Right renal pelvis (tissue), 4 donors: ENCODE results near the gene SP110. TPM values are rescaled to one million over a fixed set of nuclear protein-coding genes. Genes with fewer than 3 reads are reported as not detected.
"Not testable (repeated sequence)": the region's sequence is repeated elsewhere in the genome, so short reads cannot be mapped to it uniquely, and the experiment has no call there.

Source experiments
- DNase-seq, 4 donors: peaks; one replicate each; pipeline ENCODE4 v3.0.0-alpha.2; 2013; ENCODE audit warnings: low read depth in 4 of 4, low spot score in 3 of 4, missing footprints in 1 of 4
- polyA plus RNA-seq, 4 donors: library from polyadenylated mRNA; unstranded; fragments of 120-200 nt; gene quantifications; one replicate each; pipeline ENCODE4 v1.2.1, GENCODE V29; 2013; ENCODE audit not compliant: insufficient read length in 4 of 4

Gene SP110
- polyA plus RNA-seq, 4 donors = 16.7 to 25.4 (median 20.8) TPM

DNA sequence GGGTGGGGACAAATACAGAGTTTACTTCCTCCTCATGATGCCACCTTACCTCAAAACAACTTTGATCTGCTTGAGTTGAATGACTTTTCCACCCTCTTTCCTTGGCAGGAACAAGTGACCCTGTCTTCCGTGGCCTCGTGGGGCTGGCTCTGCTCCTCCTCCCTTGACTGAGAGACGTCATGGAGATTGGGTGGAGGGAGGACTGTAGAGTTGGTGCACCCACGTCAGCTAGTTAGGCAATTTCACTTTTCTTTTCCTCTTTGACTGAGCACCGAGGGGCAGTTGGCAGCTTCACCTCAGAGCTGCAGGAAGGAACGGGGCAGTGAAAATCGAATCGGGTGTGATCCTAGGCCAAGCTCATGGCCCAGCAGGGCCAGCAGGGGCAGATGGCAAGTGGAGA lies 5.7 kb upstream of the SP110 start, which contains the start of gene SP140:
SP140 (plus strand) TSS at position 251 of the 400 bp plus-strand sequence; CDS start at position 360, 109 bp downstream.
- DNase-seq = no peak

DNA sequence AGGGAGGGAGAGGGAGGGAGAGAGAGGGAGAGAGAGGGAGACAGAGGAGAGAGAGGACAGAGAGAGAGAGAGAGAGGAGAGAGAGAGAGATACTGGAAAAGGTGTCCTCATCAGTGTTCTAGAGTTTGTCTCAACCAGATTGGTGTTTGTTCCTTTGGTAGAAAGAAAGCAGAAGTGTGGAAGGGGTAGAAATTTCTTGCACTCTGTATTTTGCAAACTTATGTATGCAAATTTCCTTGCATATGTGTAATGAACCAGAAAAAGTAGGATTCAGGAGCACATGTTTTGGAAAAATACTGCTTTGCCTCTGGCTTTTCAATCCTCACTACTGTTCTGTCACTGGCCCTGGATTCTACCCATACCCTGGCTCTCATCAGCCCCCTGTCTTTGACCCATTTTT lies 4.7 kb upstream of the SP110 start:
- DNase-seq = no peak

DNA sequence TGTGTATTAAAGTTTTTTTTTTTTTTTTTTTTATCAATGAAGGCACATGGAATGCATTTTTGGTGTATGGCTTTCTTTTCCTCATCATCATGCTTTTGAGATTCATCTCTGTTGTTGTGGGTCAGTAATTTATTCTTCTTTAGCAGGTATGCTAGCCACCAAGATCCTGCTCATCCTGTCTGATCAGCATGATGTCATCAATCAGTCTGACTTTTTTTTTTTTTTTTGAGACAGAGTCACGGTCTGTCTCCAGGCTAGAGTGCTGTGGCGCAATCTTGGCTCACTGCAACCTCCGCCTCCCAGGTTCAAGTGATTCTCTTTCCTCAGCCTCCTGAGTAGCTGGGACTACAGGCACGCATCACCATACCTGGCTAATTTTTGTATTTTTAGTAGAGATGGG lies 3.0 kb upstream of the SP110 start:
- DNase-seq = not testable (repeated sequence)

DNA sequence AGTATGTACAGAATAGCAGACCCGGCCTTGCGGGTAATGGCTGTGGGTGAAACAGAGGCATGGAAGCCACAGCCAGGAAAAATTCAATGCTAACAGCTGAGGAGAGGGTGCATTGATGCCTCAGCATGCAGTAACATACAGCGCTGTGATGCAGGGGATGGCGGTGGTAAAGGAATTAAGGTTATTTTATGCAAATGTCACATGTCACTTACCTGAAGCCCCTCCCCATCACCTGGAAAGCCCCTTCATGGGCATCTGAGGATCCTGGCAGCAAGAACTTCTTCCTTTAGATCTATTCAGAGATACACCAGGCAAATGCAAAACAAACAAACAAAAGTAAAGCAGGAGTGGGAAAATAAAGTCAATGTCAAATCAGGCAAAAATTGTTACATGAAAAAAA lies 1.7 kb upstream of the SP110 start:
- no peak for DNase-seq

DNA sequence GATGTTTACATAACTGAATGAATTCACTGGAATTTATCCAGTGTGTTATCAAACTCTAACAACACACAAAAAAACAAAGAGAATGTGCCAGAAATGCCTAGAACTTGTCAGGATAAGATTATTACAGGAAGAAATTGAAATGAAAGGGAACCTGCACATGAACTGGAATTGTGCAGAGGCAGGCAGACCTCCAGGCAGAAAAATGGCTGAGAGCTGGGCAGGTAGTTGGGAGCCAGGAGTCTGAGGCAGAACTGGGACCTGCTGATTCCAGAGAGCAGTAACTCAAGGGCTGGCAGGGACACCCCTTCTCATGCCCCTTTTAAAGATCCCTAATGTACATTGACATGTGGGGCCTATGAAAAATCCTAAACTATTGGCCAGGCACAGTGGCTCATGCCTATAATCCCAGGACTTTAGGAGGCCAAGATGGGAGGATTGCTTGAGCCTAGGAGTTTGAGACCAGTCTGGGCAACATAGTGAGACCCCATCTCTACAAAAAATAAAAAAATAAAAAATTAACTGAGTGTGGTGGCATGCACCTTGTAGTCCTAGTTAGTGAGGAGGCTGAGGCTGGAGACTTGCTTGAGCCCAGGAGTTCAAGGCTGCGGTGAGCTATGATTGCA lies 674 bp upstream of the SP110 start:
- DNase-seq = no peak

DNA sequence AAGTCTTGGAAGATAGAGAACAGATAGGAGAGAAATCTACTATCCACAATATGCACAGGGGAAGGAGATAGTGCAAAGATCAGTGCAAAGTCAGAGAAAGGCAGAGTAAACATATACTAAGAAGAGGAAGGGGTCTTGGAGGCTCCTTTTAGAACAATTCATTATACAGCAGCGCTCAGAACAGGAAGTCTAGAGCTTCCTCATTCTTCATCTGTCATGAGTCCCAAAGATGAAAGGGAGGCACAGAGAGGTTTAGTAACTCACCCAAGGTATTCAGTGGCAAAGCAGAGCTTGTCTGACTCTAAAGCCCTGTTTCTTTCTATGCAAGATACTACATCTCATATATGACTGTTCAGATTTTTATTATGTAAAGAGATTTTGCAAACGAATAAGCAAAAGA lies 1.4 kb downstream of the SP110 start:
- no peak for DNase-seq

DNA sequence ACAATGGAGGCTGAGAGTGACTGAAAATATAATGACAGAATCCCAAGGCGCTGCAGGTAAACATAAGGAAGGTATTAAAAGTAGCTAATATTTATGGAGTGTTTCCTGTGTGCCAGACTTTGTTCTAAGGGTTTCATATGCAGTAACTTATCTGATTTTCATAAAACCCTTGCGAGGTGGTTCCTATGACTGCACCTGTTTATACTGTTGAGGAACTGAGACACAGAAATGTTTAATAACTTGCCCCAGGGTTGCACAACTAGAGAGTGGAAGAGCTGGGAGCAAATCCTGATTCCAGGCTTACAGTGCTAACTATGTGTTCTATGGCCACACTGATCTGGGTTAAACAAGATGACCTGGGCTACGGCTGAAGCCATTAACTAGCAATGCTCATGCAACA lies 2.4 kb downstream of the SP110 start:
- no peak for DNase-seq

DNA sequence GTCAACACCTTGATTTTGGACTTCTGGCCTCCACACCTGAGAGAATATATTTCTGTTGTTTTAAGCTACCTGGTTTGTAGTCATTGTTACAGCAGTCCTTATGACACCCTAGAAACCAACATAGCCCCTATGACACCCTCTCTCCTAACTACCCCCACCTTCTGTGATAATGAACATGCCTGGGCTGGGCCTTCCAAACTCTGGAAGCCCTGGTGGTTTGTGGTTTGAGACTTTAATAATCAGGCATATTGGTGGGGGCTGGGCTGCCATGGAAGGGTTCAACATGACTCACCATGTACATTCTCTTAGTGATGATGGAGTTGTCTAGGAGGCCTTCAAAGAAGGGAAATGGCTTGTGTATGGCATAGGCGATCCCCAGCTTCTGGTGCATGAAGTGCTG lies 3.3 kb downstream of the SP110 start:
- no peak for DNase-seq

DNA sequence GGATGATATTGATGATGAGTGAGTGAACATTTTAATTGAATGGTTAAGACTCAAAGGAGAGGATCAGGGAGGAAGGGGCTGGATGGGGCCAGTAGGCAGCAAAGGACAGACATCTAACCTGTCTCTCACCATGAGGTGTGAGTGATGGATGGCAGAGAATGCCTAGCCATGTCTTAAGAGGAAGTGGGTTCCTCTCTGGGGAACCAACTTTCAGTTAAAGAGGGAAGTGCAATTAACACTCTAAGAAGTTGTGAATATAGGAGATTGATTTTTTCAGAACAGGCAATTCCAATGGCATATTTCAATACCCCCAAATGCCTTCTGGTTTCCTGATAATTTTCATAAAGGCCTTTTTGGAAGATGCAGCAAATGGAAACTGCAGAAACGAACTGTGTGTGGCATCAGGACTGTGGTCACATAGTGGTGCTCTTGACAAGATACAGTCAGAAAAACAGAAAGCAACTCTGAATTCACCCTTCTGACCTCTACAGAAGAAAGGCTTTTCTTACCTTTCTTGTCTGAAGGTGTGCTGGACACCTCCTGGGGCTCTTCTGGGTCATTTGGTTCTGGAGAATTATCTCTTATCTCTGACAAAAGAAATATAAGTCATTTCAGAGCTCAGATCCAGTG lies 10.2 kb downstream of the SP110 start:
- no peak for DNase-seq

DNA sequence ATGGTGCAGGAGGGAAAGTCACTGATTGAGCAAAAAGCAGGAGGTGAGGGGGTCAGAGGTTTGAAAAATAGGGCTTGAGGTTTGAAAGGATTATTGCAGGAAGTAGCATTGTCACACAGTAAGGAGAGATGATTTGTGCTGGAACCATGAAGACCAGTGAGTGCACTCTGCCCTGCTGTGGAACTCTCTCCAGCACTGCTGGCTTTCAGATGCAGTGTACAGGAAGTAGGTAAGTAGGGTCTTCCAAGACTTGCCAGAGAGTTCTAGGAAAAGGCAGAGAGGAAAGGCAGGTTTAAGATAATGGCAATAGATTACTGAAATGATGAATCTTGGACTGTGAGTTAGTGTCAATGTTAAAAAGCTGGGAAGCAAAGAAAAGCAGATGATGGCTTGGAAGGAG lies 11.2 kb downstream of the SP110 start:
- no peak for DNase-seq

DNA sequence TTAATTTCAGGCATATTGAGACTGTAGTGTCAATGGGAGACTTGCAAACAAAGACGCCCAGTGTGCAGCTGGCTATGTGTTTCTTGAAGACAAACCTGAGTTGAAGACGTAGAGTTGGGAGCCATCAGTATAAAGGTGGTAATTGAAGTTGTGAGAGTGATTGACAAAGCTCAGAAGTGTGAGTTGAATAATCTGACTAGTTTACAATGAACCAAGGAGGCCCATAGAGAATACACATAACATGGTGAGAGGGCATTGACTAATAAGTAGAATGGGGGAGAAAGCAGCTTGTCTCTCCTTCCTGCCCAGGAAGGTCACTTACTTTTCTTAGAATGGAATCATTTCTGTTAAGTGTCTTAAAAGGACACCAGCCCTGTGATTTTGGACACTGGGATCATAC lies 14.1 kb downstream of the SP110 start:
- DNase-seq = no peak

DNA sequence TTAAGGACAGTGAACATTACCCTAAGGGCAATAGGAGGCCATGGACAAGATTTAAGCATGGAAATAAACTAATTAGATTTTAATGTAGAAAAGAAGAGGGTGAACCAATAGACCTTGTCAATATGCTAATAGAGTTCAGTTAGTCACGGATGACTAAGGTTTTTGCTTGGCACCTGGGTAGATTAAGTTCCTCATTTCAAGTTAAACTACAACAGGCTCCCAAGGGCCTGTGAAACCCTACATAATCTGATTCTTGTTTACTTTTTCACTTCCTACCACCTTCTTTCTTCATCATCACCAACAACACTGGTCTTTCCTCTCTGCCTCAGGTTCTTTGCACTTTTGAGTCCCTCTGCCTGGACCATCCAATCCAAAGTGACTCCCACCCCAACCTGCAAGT lies 14.8 kb downstream of the SP110 start:
- DNase-seq = no peak

DNA sequence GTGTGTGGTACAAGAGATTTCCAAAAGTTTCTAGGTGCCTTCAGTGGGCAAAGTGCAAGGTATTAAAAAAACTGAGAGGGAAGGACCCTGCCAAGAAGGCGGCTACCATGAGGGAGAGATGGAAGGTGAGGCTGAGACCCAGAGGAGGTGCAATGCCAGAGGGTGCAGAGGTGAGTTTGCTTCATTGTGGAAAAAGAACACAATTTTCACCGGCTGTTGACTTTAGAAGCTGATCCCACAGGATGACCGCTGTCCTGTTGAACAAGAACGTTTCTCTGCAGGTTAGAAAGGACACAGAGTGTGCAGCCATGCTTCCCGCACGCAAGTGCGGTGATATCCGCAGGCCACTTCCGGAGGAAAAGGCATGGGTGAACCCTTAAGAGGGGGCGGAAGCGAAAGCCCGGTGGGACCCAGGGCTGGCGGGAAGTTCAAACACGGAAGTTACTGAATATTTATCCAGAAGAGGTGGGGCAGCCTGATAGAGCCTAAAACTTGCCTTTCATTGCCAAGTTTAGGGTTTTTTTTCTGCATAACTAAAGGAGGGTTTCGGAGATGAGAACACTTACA lies 16.6 kb downstream of the SP110 start:
- DNase-seq = no peak

DNA sequence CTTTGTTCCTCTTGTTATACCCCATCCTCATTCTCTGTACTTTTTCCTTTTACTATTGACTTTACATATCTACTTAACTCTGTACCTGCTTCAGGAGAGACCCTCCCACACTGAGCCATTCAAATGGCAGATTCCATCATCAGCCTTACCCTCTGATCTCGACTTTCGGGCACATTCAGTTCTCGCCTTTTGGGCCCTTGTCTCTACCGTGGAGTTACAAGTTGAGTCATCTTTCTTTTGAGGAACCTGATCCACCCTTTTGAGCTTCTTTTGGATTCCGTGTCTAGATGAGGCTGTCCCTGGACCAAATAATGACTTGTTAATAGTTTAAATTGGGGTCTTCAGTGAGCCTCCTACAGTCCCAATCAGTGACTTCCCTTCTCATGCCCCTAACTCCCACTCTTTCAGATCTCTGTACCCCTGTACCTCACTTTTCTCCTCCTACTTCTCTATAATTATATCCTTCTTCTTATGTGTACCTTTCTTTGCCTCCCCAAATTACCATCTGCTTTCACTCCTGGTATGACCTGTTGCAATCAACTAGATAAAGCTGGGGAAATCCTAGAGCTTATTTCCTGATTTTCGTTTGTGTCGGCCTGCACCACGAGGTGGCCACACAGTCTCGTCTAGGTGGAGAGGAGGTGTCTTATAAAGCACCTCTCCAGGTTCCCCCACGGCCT lies 17.2 kb downstream of the SP110 start:
- DNase-seq = no peak

DNA sequence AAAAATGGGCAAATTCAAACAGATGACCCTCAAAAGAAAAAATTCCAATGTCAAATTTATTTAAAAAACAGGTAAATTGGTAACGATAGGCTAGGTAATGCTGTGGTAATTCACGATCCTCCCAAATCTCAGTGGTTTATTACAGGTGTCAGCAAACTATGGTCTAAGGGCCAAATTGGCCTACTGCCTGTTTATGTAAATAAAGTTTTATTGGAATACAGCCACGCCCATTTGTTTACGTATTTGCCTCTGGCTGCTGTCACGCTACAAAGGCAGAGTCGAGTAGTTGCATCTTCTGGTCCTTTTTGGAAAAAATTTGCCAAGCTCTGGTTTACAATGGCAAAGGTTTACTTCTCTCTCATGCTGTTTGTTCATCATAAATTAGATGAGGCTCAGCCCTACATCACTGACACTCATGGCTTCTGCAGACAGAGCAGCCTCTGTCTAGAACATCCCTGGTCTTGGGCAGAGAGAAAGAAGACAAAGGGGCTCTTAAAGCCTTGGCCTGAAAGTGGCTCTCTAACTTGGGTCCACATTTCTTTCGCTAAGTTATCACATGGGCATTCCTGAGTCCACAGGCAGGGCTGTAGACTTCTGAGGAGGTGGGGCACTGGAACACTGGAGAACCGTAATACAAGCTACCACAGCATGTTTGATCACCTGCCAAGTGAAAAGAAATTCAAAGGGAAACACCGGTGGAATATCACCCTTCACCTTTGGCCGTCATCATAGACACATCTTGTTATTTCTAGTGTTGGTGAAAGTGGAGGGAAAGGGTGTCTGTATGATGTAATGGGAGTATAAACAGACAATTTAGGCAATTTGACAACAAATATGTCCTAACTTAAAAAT lies 34.8 kb downstream of the SP110 start:
- no peak for DNase-seq

DNA sequence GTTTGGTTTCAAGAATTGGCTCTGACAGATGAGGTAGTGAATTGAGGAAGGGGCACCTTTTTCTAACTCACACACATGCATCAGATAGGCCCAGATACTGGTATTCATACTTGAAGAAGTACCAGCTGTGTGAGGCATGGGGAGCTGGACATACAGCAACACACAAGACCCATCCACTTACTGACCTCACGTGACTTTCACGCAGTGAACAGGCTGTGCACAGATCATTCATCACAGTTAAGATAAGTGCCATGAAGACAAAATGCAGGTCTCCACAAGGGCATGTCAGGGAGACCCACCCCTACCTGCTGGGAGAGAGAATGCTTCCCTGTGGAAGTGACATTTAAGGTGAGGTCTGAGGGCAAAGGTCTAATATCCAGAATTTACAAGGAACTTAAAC lies 38.6 kb downstream of the SP110 start:
- no peak for DNase-seq

DNA sequence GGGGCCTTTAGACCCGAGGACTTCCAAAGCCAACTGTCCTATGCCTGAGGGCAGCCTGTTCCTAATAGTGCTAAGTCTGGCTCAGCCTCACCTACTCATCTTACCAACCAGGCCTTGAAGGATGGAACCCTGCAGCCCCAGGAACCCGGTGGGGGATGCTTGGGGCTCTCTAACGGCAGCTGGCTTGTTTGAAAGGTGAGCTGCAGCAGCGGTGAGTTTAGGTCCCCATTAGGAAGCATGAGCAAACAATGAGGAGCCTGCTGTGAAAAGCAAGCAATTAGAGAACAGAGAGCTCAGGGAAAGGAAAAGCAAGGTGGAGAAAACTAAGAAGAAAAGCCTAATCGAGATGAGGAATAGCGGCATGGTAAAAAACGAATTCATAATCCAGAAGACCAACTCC lies 39.9 kb downstream of the SP110 start:
- DNase-seq = no peak

DNA sequence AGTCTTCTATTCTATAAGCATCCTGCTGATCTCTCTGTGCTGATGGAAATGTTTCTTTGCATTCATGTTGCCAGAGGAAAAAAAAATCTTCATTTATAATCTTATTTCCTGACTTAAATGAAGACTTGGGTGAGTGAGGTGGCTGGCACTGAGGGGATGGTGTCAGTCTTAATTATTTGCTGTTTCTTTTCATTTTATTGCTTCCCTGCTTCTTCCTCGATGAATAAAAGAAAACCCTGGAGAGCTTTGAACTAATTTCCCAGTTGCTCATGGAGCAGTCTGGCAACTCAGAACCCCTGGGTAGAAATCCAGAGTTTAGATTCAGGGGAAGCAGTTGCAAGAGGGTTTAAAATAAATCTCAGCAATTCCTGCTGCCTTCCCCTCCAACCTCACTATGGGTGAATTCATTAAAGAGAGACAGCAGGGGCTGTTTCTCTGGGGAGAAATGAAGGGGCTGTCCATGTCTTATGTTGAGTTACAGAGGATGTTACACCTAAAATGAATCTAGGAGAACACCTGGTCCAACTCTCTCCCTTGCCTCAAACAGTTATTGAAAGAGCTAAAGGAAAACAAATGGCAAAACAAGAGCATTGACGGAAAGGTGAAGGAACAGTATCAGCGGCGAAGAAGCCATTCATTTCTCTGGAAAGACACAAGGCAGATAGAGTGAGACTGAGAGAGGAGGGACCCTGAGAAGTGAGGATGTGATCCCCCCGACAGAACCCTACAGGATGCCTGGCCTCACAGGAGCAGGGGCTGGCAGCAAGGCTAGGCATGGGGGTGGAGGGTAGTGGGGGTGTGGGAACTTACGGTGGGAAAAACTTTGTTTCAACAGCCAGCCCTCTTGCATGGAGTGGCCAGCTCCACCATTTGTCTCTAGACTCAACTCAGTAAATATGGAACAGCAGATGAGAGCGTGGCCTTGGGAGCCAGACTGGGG lies 41.0 kb downstream of the SP110 start:
- DNase-seq = no peak

DNA sequence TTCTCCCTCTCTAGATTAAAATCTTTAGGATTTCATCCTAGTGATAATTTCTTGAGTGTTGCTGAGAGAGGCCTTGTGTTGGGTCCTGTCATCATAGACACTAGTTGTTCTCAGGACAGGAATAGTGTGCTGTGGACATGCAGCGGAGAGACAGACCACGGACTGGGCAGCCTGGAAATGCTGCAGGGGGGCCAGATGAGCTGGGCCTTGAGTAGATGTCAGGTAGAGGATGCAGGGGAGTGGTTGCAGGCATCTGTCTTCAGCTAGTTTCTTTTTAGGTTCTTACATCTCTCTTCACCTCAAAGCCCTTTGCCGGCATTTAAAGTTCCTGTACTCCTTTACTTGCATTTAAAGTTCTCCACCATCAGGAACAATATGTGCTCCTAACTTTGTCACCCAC lies 42.8 kb downstream of the SP110 start:
- DNase-seq = no peak

DNA sequence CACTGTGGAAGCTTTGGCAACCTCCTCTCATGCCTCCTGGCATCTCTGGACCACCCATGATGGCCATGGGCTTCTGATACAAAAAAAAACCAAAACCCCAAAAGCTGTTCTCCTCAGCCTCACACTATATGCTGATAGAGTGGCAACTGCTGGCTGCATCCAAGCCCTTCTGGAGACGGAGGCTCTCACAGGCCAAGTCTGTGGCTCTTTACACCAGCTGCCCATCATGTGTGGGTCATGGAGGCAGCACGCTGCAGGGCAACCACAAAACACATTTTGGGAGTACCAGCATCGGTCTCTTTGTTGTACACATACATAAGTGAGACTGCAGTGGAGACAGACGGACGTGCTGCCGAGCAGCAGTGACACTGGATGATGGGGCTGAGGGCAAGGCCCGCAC lies 45.3 kb downstream of the SP110 start:
- DNase-seq = no peak
